ENCODE data around the gene MRPL14. TPM values are rescaled to one million over a fixed set of nuclear protein-coding genes. Genes with fewer than 3 reads are reported as not detected.

The MRPL14 gene
- total and polyA plus RNA-seq, 2 experiments from 2014 or later: 62.6 to 191 TPM

GRCh38 chr6:44087623-44088022 lies 39.6 kb downstream of the MRPL14 start (continued):
- TF ChIP-seq ZNF462 (CRISPR knock-in tag; IDR thresholded peaks at IDR 0.05) (no peak), CREB1 (CRISPR knock-in tag; IDR thresholded peaks at IDR 0.05; ENCODE audit: low read depth) (no peak), STAT1 (IDR thresholded peaks at IDR 0.05; ENCODE audit: unreplicated experiment) (no peak), ZNF331 (CRISPR knock-in tag; IDR thresholded peaks at IDR 0.05; ENCODE audit: low read depth) (no peak), ZNF114 (CRISPR knock-in tag; IDR thresholded peaks at IDR 0.05) (no peak), JUNB (IDR thresholded peaks at IDR 0.05; ENCODE audit: unreplicated experiment) (no peak), REST (IDR thresholded peaks at IDR 0.05; ENCODE audit: unreplicated experiment) (no peak), ETS1 (IDR thresholded peaks at IDR 0.05) (no peak)

Data from GM23338 (cell line).